GM19468 (cell line): ENCODE measurements around the gene CCDC97.

Experiments used
- ATAC-seq: cut with Tn5 transposase; IDR thresholded peaks from one replicate; pipeline ENCODE4 v1.9.1; 2021; ENCODE audit warnings: mild to moderate bottlenecking, moderate library complexity, moderate number of reproducible peaks; ENCODE audit not compliant: unreplicated experiment; ENCODE audit errors: extremely low read depth

Gene CCDC97

GRCh38 chr19:41318696-41319499 lies 8.9 kb downstream of the CCDC97 start:
- no peak for ATAC-seq

GRCh38 chr19:41319500-41320184 lies 9.7 kb downstream of the CCDC97 start:
- ATAC-seq = no peak

GRCh38 chr19:41320185-41320518 lies 10.2 kb downstream of the CCDC97 start:
- ATAC-seq = no peak

GRCh38 chr19:41320568-41320967 lies 10.6 kb downstream of the CCDC97 start:
- ATAC-seq = no peak

GRCh38 chr19:41321204-41321599 lies 11.2 kb downstream of the CCDC97 start:
- ATAC-seq = no peak

GRCh38 chr19:41321600-41322270 lies 11.8 kb downstream of the CCDC97 start:
- no peak for ATAC-seq

GRCh38 chr19:41322451-41322850 lies 12.5 kb downstream of the CCDC97 start:
- ATAC-seq = no peak

- no peak for ATAC-seq
These were observed 13.1 kb downstream of the CCDC97 start for GRCh38 chr19:41323023-41323422.

- no peak for ATAC-seq
These were observed 13.6 kb downstream of the CCDC97 start for GRCh38 chr19:41323430-41324125.

- no peak for ATAC-seq
These were observed 14.3 kb downstream of the CCDC97 start for GRCh38 chr19:41324231-41324702.

- ATAC-seq = no peak
These were observed 15.1 kb downstream of the CCDC97 start for GRCh38 chr19:41324921-41325639.

- ATAC-seq = no peak
These were observed 15.6 kb downstream of the CCDC97 start for GRCh38 chr19:41325640-41325946.

GRCh38 chr19:41325947-41326706 lies 16.2 kb downstream of the CCDC97 start:
- ATAC-seq = no peak

GRCh38 chr19:41327076-41327575 lies 17.2 kb downstream of the CCDC97 start:
- no peak for ATAC-seq

- ATAC-seq = peak; percentile 66
These were observed 17.7 kb downstream of the CCDC97 start for GRCh38 chr19:41327576-41328156.

- ATAC-seq = no peak
These were observed 18.3 kb downstream of the CCDC97 start for GRCh38 chr19:41328157-41328841.

GRCh38 chr19:41328842-41329225 lies 18.9 kb downstream of the CCDC97 start:
- no peak for ATAC-seq

GRCh38 chr19:41330481-41330880 lies 20.5 kb downstream of the CCDC97 start:
- no peak for ATAC-seq
